HCT116 (cell line): ENCODE results near the gene TMC6. TPM values are rescaled to one million over a fixed set of nuclear protein-coding genes. Genes with fewer than 3 reads are reported as not detected.

ENCODE experiments used
- ATAC-seq: fragments of 200-7000 bp; cut with Tn5 transposase; 2 replicates; pipeline ENCODE4 v1.9.1; 2020; ENCODE audit warnings: mild to moderate bottlenecking, moderate library complexity
- BruUV-seq: library from RNA; stranded (reverse); fragments of 400-500 nt; replicated peaks from 2 replicates; lab custom pipeline; 2021; lab: Mats Ljungman, UMichigan
- CTCF ChIA-PET: fragments of 300-600 bp; sonication (Branson Sonifier 250); formaldehyde crosslinking; loops from one replicate; lab custom pipeline; 2021; ENCODE audit warnings: antibody characterized with exemption; lab: Charles Lee
- POLR2A ChIA-PET: fragments of 300-600, 350-600 bp; sonication (Branson Sonifier 250); formaldehyde crosslinking; loops from one replicate; lab custom pipeline; 2021; ENCODE audit warnings: antibody characterized with exemption; lab: Charles Lee
- RAD21 ChIA-PET, 2 experiments: fragments of 300-600 bp; sonication (Branson Sonifier 250); formaldehyde crosslinking; loops; one replicate each; lab custom pipeline; 2023; ENCODE audit warnings: low total read pairs in 2 of 2; ENCODE audit not compliant: uncharacterized antibody in 2 of 2, unreplicated experiment in 2 of 2, low non-redundant PET in 1 of 2; lab: Charles Lee
- DNase-seq: peaks from one replicate; pipeline ENCODE4 v3.0.0-alpha.2; 2010; ENCODE audit warnings: low read depth, low spot score
- H2AFZ ChIP-seq: fragments of 200-600 bp; shearing (Covaris generic), sonication (generic); 2 replicates; pipeline ENCODE4 v1.6.1; 2017; ENCODE audit warnings: low read depth, mixed run types, mixed read lengths, antibody characterized with exemption, low read length; ENCODE audit not compliant: poor library complexity, severe bottlenecking
- H3K27ac ChIP-seq: 2 replicates; pipeline ENCODE4 v1.5.1; 2012; ENCODE audit warnings: low read depth, low read length
- H3K27me3 ChIP-seq: fragments of 200-600 bp; sonication (generic); 2 replicates; pipeline ENCODE4 v1.6.1; 2016; ENCODE audit warnings: mixed run types, low read length, mixed read lengths; ENCODE audit not compliant: insufficient read depth
- H3K36me3 ChIP-seq, 2 experiments: fragments of 200-500 bp in 1 of 2; fragments of 200-600 bp in 1 of 2; sonication (Bioruptor generic) in 1 of 2; sonication (generic) in 1 of 2; 2 replicates each; pipeline versions ENCODE4 v1.5.1 to v1.6.1; 2014 to 2016; ENCODE audit warnings: low read length in 2 of 2, inconsistent platforms in 1 of 2, mixed read lengths in 1 of 2, mixed run types in 1 of 2; ENCODE audit not compliant: insufficient read depth in 2 of 2, control insufficient read depth in 1 of 2
- H3K4me1 ChIP-seq, 2 experiments: fragments of 200-600 bp in 1 of 2; sonication (generic) in 1 of 2; 2 replicates each; pipeline versions ENCODE4 v1.5.1 to v1.6.1; 2012 to 2017; ENCODE audit warnings: low read length in 2 of 2, inconsistent platforms in 1 of 2, mild to moderate bottlenecking in 1 of 2, mixed read lengths in 1 of 2, mixed run types in 1 of 2, moderate library complexity in 1 of 2; ENCODE audit not compliant: insufficient read depth in 2 of 2, control insufficient read depth in 1 of 2
- H3K4me2 ChIP-seq: fragments of 200-600 bp; sonication (generic); 2 replicates; pipeline ENCODE4 v1.6.1; 2017; ENCODE audit warnings: mixed run types, low read length, mixed read lengths
- H3K4me3 ChIP-seq, 2 experiments: fragments of 200-600 bp in 1 of 2; sonication (generic) in 1 of 2; replicated peaks in 1 of 2; 2 replicates each; pipeline ENCODE4 v1.5.1; 2011 to 2016; ENCODE audit warnings: low read length in 2 of 2, control low read depth in 1 of 2, low read depth in 1 of 2, mild to moderate bottlenecking in 1 of 2, mixed read lengths in 1 of 2, mixed run types in 1 of 2
- H3K79me2 ChIP-seq: fragments of 200-600 bp; sonication (generic); 2 replicates; pipeline ENCODE4 v1.6.1; 2017; ENCODE audit warnings: mild to moderate bottlenecking, mixed run types, low read length, moderate library complexity, mixed read lengths; ENCODE audit not compliant: insufficient read depth
- H3K9ac ChIP-seq: fragments of 200-600 bp; sonication (generic); 2 replicates; pipeline ENCODE4 v1.6.1; 2016; ENCODE audit warnings: low read length, mixed read lengths
- H3K9me2 ChIP-seq: fragments of 200-600 bp; sonication (generic), shearing (Covaris generic); 2 replicates; pipeline ENCODE4 v1.6.1; 2017; ENCODE audit warnings: mixed run types, mild to moderate bottlenecking, moderate library complexity; ENCODE audit not compliant: insufficient read depth
- H3K9me3 ChIP-seq, 2 experiments: fragments of 200-500 bp in 1 of 2; fragments of 200-600 bp in 1 of 2; sonication (Bioruptor generic) in 1 of 2; sonication (generic) in 1 of 2; 2 replicates each; pipeline ENCODE4 v1.6.1; 2014 to 2017; ENCODE audit warnings: low read length in 2 of 2, mixed read lengths in 2 of 2, inconsistent platforms in 1 of 2, low read depth in 1 of 2, mild to moderate bottlenecking in 1 of 2, mixed run types in 1 of 2, moderate library complexity in 1 of 2; ENCODE audit not compliant: control insufficient read depth in 1 of 2, insufficient read depth in 1 of 2
- H4K20me1 ChIP-seq: fragments of 200-600 bp; sonication (generic), shearing (Covaris generic); 2 replicates; pipeline ENCODE4 v1.6.1; 2017; ENCODE audit warnings: mixed run types, mild to moderate bottlenecking, moderate library complexity; ENCODE audit not compliant: insufficient read depth
- CEBPB ChIP-seq: IDR thresholded peaks from 2 replicates; pipeline ENCODE4 v1.6.1; 2012; ENCODE audit warnings: low read depth
- CTCF ChIP-seq, 3 experiments: fragments of 200-600 bp in 1 of 3; sonication (generic) in 1 of 3; IDR thresholded peaks in 2 of 3; conservative IDR thresholded peaks in 1 of 3; 2 replicates each; pipeline ENCODE4 v1.5.1; 2012 to 2017; ENCODE audit warnings: low read depth in 2 of 3, low read length in 2 of 3, antibody characterized with exemption in 1 of 3, borderline replicate concordance in 1 of 3, control low read depth in 1 of 3, mild to moderate bottlenecking in 1 of 3, mixed read lengths in 1 of 3, mixed run types in 1 of 3, moderate library complexity in 1 of 3; ENCODE audit not compliant: insufficient read depth in 1 of 3
- EZH2phosphoT487 ChIP-seq: fragments of 200-600 bp; IDR thresholded peaks from 2 replicates; pipeline ENCODE4 v1.6.1; 2018; ENCODE audit warnings: antibody characterized with exemption, borderline replicate concordance
- JUND ChIP-seq: IDR thresholded peaks from 2 replicates; pipeline ENCODE4 v1.6.1; 2012
- POLR2AphosphoS5 ChIP-seq: IDR thresholded peaks from 2 replicates; pipeline ENCODE4 v1.6.1; 2011; ENCODE audit warnings: mild to moderate bottlenecking, low read depth, low read length, moderate library complexity
- RAD21 ChIP-seq: IDR thresholded peaks from 2 replicates; pipeline ENCODE4 v1.6.1; 2012; ENCODE audit warnings: low read depth, mild to moderate bottlenecking
- REST ChIP-seq: IDR thresholded peaks from 2 replicates; pipeline ENCODE4 v1.6.1; 2012; ENCODE audit warnings: low read depth
- ZFX ChIP-seq: fragments of 450-650 bp; IDR thresholded peaks from 2 replicates; pipeline ENCODE4 v1.6.1; 2017
- intact Hi-C: fragments of 100-400 bp; cut with micrococcal nuclease; formaldehyde crosslinking; loops from 2 replicates; pipeline ENCODE4 v1.10.0; 2022
- total RNA-seq: library from RNA; stranded (reverse); gene quantifications from one replicate; pipeline ENCODE4 v1.2.1, GENCODE V29; 2021; ENCODE audit not compliant: unreplicated experiment

Gene TMC6
- total RNA-seq, 1 experiment from 2014 or later: 142 TPM

- no peak overlapping the region for H3K4me2 ChIP-seq
- peaks cover 0 to 10% of the 10 kb centered on the region in 2 experiments; a peak in 2 of 4 replicates for H3K36me3 ChIP-seq
- no peak for TF ChIP-seq ZFX
- peak; percentile 41 to 70 (median 52); a peak in 5 of 6 replicates for TF ChIP-seq CTCF (IDR thresholded peaks at IDR 0.05 in 2 of 3, conservative IDR thresholded peaks at IDR 0.05 in 1 of 3; ENCODE audit: borderline replicate concordance in 1 of 3, insufficient read depth in 1 of 3, low read depth in 2 of 3, low read length in 2 of 3)
- H3K79me2 ChIP-seq: no peaks in the 10 kb centered on the region
- intact Hi-C loops: loop anchor here (10.0 kb wide), 1 partner anchor 307 kb away; no protein-coding TSS in a partner anchor
- ATAC-seq (peak; percentile 51), DNase-seq (no peak)
- H4K20me1 ChIP-seq: no peaks in the 10 kb centered on the region
- H3K27me3 ChIP-seq: no peaks in the 10 kb centered on the region
- no peaks in the 10 kb centered on the region for H3K9me3 ChIP-seq
- H3K4me3 ChIP-seq: no peak overlapping the region
- POLR2A ChIA-PET: no interaction called here
- BruUV-seq: no TSS peak
- no peak overlapping the region for H3K9ac ChIP-seq
- RAD21 ChIA-PET: no interaction called here
- CTCF ChIA-PET: interaction anchor here (1.3 kb wide), 2 partner anchors 33 to 70 kb away, joined by 3 read pairs; partner anchors contain the start of genes AFMID and TK1
- no peaks in the 10 kb centered on the region for H3K9me2 ChIP-seq
- no peak overlapping the region for H3K27ac ChIP-seq
- H2AFZ ChIP-seq: no peak overlapping the region
- H3K4me1 ChIP-seq: peaks cover 0 to 4% of the 10 kb centered on the region in 2 experiments; a peak in 1 of 4 replicates
Measured at GRCh38 chr17:78117027-78117981, 11.3 kb downstream of the TMC6 start.

GRCh38 chr17:78116411-78116810, 12.1 kb downstream of the TMC6 start:
- H3K79me2 ChIP-seq: no peaks in the 10 kb centered on the region
- no peak overlapping the region for H2AFZ ChIP-seq
- H3K27ac ChIP-seq: no peak overlapping the region
- peaks cover 0 to 4% of the 10 kb centered on the region in 2 experiments; a peak in 1 of 4 replicates for H3K4me1 ChIP-seq
- peaks cover 0 to 7% of the 10 kb centered on the region in 2 experiments; a peak in 2 of 4 replicates for H3K36me3 ChIP-seq
- BruUV-seq: no TSS peak
- H4K20me1 ChIP-seq: no peaks in the 10 kb centered on the region
- ChIA-PET POLR2A (no interaction called here), RAD21 (no interaction called here), CTCF (interaction anchor here (1.1 to 1.3 kb wide), 5 partner anchors 12 to 135 kb away, joined by 3 to 4 read pairs (median 3); partner anchors contain the start of genes AFMID, TK1 and TMC6)
- intact Hi-C loops: loop anchor here (10.0 kb wide), 1 partner anchor 308 kb away; no protein-coding TSS in a partner anchor
- H3K9ac ChIP-seq: no peak overlapping the region
- H3K9me3 ChIP-seq: no peaks in the 10 kb centered on the region
- no peak for ATAC-seq
- no peaks in the 10 kb centered on the region for H3K9me2 ChIP-seq
- DNase-seq: no peak
- no peaks in the 10 kb centered on the region for H3K27me3 ChIP-seq
- H3K4me2 ChIP-seq: no peak overlapping the region
- H3K4me3 ChIP-seq: no peak overlapping the region
- TF ChIP-seq POLR2AphosphoS5: no peak
- TF ChIP-seq CTCF (IDR thresholded peaks at IDR 0.05 in 2 of 3, conservative IDR thresholded peaks at IDR 0.05 in 1 of 3; ENCODE audit: borderline replicate concordance in 1 of 3, insufficient read depth in 1 of 3, low read depth in 2 of 3, low read length in 2 of 3): no peak
- no peak for TF ChIP-seq REST
- TF ChIP-seq JUND: no peak
- TF ChIP-seq CEBPB: no peak
- no peak for TF ChIP-seq EZH2phosphoT487
- TF ChIP-seq RAD21: no peak
